Measurements from ENCODE around the gene CPNE5. TPM values are rescaled to one million over a fixed set of nuclear protein-coding genes. Genes with fewer than 3 reads are reported as not detected.

Gene CPNE5
- total RNA-seq, 1 experiment from 2014 or later = 0.44 TPM

DNA sequence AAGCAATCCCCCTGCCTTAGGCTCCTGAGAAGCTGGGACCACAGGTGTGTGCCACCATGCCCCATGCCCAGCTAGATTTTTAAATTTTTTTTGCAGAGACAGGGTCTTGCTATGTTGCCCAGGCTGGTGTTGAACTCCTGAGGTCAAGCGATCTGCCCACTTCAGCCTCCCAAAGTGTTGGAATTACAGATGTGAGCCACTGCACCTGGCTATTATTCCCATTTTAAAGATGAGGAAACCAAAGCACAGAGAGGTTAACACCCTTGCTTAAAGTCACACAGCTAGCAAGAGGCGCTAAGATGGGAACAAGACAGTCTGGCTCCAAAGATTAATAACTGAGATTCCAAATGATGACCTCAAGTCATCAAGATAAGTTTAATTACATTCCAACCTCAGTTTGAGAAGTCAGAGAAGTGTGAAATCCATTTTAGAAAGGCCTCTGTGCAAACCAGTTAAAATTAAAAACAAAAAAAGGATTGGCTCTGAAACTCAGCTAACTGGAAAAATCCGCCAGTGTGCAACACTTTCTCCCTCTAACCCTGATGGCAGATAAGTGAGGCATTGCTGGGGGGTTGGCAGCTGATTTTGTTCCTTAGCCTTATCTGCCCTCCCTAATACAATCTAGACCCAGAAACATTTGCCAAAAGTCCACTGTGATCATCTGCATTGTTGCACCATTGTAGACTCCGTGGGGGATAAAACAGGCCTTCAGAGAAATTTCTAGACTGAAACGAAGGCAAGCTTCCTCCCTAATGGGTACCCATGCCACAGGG, 55.5 kb downstream of the CPNE5 start:
- Histone ChIP-seq H3K36me3 (ENCODE audit: control insufficient read depth, insufficient read depth, low read length) (no peaks in the 10 kb centered on the region), H3K9me3 (ENCODE audit: control insufficient read depth, insufficient read depth, low read depth, low read length) (no peaks in the 10 kb centered on the region), H3K4me3 (ENCODE audit: low read depth in 2 of 2, low read length in 2 of 2) (no peak overlapping the region), H3K27ac (ENCODE audit: low read length) (no peak overlapping the region), H3K4me1 (ENCODE audit: control insufficient read depth, insufficient read depth, low read length) (no peaks in the 10 kb centered on the region), H3K27me3 (ENCODE audit: control insufficient read depth, insufficient read depth, low read length) (no peaks in the 10 kb centered on the region)
- ATAC-seq (no peak), DNase-seq (ENCODE audit: low read depth, low spot score) (no peak)
- intact Hi-C loops (cut with micrococcal nuclease; ENCODE audit: unreplicated experiment) (no loop called here), in situ Hi-C loops (cut with HindIII; ENCODE audit: low pct_unique_long_range_greater_than_20kb, low sequenced_read_pairs) (no loop called here)
- ChIA-PET POLR2A (interaction anchor here (0.9 kb wide), 1 partner anchor 201 kb away, joined by 5 read pairs; no protein-coding TSS in a partner anchor), CTCF (interaction anchor here (0.6 to 1.2 kb wide), 3 partner anchors 17 to 74 kb away, joined by 3 to 6 read pairs (median 3); no protein-coding TSS in a partner anchor)
- no TSS peak for BruUV-seq (replicated peaks)
- TF ChIP-seq, protein P1, sequence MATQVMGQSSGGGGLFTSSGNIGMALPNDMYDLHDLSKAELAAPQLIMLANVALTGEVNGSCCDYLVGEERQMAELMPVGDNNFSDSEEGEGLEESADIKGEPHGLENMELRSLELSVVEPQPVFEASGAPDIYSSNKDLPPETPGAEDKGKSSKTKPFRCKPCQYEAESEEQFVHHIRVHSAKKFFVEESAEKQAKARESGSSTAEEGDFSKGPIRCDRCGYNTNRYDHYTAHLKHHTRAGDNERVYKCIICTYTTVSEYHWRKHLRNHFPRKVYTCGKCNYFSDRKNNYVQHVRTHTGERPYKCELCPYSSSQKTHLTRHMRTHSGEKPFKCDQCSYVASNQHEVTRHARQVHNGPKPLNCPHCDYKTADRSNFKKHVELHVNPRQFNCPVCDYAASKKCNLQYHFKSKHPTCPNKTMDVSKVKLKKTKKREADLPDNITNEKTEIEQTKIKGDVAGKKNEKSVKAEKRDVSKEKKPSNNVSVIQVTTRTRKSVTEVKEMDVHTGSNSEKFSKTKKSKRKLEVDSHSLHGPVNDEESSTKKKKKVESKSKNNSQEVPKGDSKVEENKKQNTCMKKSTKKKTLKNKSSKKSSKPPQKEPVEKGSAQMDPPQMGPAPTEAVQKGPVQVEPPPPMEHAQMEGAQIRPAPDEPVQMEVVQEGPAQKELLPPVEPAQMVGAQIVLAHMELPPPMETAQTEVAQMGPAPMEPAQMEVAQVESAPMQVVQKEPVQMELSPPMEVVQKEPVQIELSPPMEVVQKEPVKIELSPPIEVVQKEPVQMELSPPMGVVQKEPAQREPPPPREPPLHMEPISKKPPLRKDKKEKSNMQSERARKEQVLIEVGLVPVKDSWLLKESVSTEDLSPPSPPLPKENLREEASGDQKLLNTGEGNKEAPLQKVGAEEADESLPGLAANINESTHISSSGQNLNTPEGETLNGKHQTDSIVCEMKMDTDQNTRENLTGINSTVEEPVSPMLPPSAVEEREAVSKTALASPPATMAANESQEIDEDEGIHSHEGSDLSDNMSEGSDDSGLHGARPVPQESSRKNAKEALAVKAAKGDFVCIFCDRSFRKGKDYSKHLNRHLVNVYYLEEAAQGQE (IDR thresholded peaks at IDR 0.05; ENCODE audit: insufficient read depth in 1 of 2, low read depth in 2 of 2, low read length in 1 of 2) = no peak
- no peak for TF ChIP-seq TCF7L2 (IDR thresholded peaks at IDR 0.05; ENCODE audit: low read depth, low read length)
- TF ChIP-seq, protein P2, sequence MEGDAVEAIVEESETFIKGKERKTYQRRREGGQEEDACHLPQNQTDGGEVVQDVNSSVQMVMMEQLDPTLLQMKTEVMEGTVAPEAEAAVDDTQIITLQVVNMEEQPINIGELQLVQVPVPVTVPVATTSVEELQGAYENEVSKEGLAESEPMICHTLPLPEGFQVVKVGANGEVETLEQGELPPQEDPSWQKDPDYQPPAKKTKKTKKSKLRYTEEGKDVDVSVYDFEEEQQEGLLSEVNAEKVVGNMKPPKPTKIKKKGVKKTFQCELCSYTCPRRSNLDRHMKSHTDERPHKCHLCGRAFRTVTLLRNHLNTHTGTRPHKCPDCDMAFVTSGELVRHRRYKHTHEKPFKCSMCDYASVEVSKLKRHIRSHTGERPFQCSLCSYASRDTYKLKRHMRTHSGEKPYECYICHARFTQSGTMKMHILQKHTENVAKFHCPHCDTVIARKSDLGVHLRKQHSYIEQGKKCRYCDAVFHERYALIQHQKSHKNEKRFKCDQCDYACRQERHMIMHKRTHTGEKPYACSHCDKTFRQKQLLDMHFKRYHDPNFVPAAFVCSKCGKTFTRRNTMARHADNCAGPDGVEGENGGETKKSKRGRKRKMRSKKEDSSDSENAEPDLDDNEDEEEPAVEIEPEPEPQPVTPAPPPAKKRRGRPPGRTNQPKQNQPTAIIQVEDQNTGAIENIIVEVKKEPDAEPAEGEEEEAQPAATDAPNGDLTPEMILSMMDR (IDR thresholded peaks at IDR 0.05) = no peak

DNA sequence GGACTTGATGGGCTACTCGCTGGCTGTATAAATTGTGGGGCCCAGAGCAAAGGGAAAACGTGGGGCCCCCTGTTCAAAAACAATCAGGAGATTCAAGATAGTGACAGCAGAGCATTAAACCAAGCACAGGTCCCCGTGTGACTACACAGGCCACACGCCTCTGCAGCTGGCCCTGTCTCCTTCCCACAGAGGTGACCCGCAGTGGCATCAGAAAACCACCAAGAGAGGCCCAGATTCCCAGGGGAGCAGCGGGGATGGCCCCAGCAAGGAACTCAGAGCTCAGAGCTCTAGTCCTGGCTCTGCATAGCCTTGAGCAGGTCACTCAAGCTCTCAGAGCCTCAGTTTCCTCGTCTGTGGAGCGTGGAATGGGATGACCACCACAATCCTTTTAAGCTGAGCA, 57.6 kb downstream of the CPNE5 start:
- ATAC-seq (no peak), DNase-seq (ENCODE audit: low read depth, low spot score) (no peak)
- H3K9me3 ChIP-seq (ENCODE audit: control insufficient read depth, insufficient read depth, low read depth, low read length) = no peaks in the 10 kb centered on the region
- H3K27me3 ChIP-seq (ENCODE audit: control insufficient read depth, insufficient read depth, low read length) = no peaks in the 10 kb centered on the region
- TF ChIP-seq, protein P1 (IDR thresholded peaks at IDR 0.05; ENCODE audit: insufficient read depth in 1 of 2, low read depth in 2 of 2, low read length in 1 of 2) = no peak
- no peak for TF ChIP-seq POLR2AphosphoS5 (IDR thresholded peaks at IDR 0.05; ENCODE audit: low read depth, low read length)
- no peak for TF ChIP-seq SIN3A (IDR thresholded peaks at IDR 0.05; ENCODE audit: borderline replicate concordance, insufficient read depth, low read depth, low read length)
- no peak for TF ChIP-seq TCF7L2 (IDR thresholded peaks at IDR 0.05; ENCODE audit: low read depth, low read length)
- TF ChIP-seq, protein P2 (IDR thresholded peaks at IDR 0.05) = no peak
- intact Hi-C loops (cut with micrococcal nuclease; ENCODE audit: unreplicated experiment) = no loop called here
- BruUV-seq (replicated peaks) = no TSS peak
- no peaks in the 10 kb centered on the region for H3K36me3 ChIP-seq (ENCODE audit: control insufficient read depth, insufficient read depth, low read length)
- CTCF ChIA-PET = interaction anchor here (1.2 to 1.3 kb wide), 2 partner anchors 13 to 167 kb away, joined by 6 to 7 read pairs; no protein-coding TSS in a partner anchor
- no peaks in the 10 kb centered on the region for H3K4me1 ChIP-seq (ENCODE audit: control insufficient read depth, insufficient read depth, low read length)
- POLR2A ChIA-PET = no interaction called here
- no peak overlapping the region for H3K27ac ChIP-seq (ENCODE audit: low read length)
- in situ Hi-C loops (cut with HindIII; ENCODE audit: low pct_unique_long_range_greater_than_20kb, low sequenced_read_pairs) = no loop called here
- no peak overlapping the region for H3K4me3 ChIP-seq (ENCODE audit: low read depth in 2 of 2, low read length in 2 of 2)

Measured in Panc1 (cell line).